OCI-LY3 (cell line): ENCODE measurements around the gene CHRD.

Source experiments
- EZH2phosphoT487 ChIP-seq: fragments of 200-600 bp; shearing (Covaris generic); IDR thresholded peaks from 2 replicates; pipeline ENCODE4 v1.6.1; 2018; ENCODE audit warnings: antibody characterized with exemption, mixed run types, low read depth
- TF ChIP-seq, protein P1 (sequence below): fragments of 200-600, 300-600 bp; sonication (generic); IDR thresholded peaks from 2 replicates; pipeline ENCODE4 v1.5.1; 2014; ENCODE audit warnings: antibody characterized with exemption, low read length, low read depth

DNA sequence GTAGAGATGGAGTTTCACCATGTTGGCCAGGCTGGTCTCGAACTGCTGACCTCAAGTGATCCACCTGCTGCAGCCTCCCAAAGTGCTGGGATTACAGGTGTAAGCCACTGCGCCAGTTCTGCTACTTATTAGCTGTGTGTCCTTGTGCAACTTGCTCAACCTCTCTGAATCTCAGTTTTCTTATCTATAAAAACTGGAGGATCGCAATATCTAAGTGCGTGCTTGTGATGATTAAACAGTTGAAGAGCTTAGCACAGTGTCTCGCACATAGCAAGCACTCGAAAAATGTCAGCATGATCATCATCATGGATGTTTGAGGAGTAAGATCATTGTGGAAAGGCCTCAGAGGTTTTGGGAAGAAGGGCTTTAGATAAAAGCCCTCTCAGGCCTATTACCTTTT, 29.2 kb upstream of the CHRD start:
- TF ChIP-seq, protein P1, sequence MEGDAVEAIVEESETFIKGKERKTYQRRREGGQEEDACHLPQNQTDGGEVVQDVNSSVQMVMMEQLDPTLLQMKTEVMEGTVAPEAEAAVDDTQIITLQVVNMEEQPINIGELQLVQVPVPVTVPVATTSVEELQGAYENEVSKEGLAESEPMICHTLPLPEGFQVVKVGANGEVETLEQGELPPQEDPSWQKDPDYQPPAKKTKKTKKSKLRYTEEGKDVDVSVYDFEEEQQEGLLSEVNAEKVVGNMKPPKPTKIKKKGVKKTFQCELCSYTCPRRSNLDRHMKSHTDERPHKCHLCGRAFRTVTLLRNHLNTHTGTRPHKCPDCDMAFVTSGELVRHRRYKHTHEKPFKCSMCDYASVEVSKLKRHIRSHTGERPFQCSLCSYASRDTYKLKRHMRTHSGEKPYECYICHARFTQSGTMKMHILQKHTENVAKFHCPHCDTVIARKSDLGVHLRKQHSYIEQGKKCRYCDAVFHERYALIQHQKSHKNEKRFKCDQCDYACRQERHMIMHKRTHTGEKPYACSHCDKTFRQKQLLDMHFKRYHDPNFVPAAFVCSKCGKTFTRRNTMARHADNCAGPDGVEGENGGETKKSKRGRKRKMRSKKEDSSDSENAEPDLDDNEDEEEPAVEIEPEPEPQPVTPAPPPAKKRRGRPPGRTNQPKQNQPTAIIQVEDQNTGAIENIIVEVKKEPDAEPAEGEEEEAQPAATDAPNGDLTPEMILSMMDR = no peak
- TF ChIP-seq EZH2phosphoT487 = no peak
